ENCODE measurements around the gene ABHD16B.

The ABHD16B gene

GRCh38 chr20:63829603-63829944 lies 31.7 kb upstream of the ABHD16B start:
- H3K4me3 ChIP-seq (ENCODE audit: low read depth, low read length, poor library complexity, severe bottlenecking) = peak overlapping the region; percentile 15
- H3K9me2 ChIP-seq (ENCODE audit: low read depth, low read length) = no peaks in the 10 kb centered on the region
- no peaks in the 10 kb centered on the region for H3K36me3 ChIP-seq (ENCODE audit: insufficient read depth, low read length)
- H2AFZ ChIP-seq (ENCODE audit: low read length) = no peak overlapping the region
- H3K79me2 ChIP-seq (ENCODE audit: insufficient read depth, low read length) = no peaks in the 10 kb centered on the region
- peaks cover 12% of the 10 kb centered on the region for H3K27me3 ChIP-seq (ENCODE audit: insufficient read depth, low read length)
- H3F3A ChIP-seq (ENCODE audit: insufficient read depth, low read length) = no peaks in the 10 kb centered on the region
- TF ChIP-seq CTCF (IDR thresholded peaks at IDR 0.05; ENCODE audit: low read length) = no peak
- TF ChIP-seq EZH2 (IDR thresholded peaks at IDR 0.05; ENCODE audit: borderline replicate concordance, low read length) = no peak
- no peaks in the 10 kb centered on the region for H3K9me3 ChIP-seq (ENCODE audit: low read length)
- H3K9ac ChIP-seq (ENCODE audit: low read length) = no peak overlapping the region
- peak overlapping the region; percentile 53 for H3K4me2 ChIP-seq (ENCODE audit: low read length)
- H3K27ac ChIP-seq (ENCODE audit: low read depth, low read length, poor library complexity, severe bottlenecking) = no peak overlapping the region
- H4K20me1 ChIP-seq (ENCODE audit: insufficient read depth, low read length) = no peaks in the 10 kb centered on the region
- peaks cover 5% of the 10 kb centered on the region for H3K4me1 ChIP-seq (ENCODE audit: insufficient read depth, low read length, severe bottlenecking)

GRCh38 chr20:63829945-63830835 lies 31.1 kb upstream of the ABHD16B start:
- Histone ChIP-seq H4K20me1 (ENCODE audit: insufficient read depth, low read length) (no peaks in the 10 kb centered on the region), H3K9me2 (ENCODE audit: low read depth, low read length) (no peaks in the 10 kb centered on the region), H3K27me3 (ENCODE audit: insufficient read depth, low read length) (peaks cover 12% of the 10 kb centered on the region), H3K79me2 (ENCODE audit: insufficient read depth, low read length) (no peaks in the 10 kb centered on the region), H3K27ac (ENCODE audit: low read depth, low read length, poor library complexity, severe bottlenecking) (no peak overlapping the region), H2AFZ (ENCODE audit: low read length) (no peak overlapping the region), H3K36me3 (ENCODE audit: insufficient read depth, low read length) (no peaks in the 10 kb centered on the region), H3K9ac (ENCODE audit: low read length) (no peak overlapping the region), H3K9me3 (ENCODE audit: low read length) (no peaks in the 10 kb centered on the region), H3K4me3 (ENCODE audit: low read depth, low read length, poor library complexity, severe bottlenecking) (peak overlapping the region; percentile 48), H3K4me1 (ENCODE audit: insufficient read depth, low read length, severe bottlenecking) (peaks cover 5% of the 10 kb centered on the region), H3K4me2 (ENCODE audit: low read length) (peak overlapping the region; percentile 53), H3F3A (ENCODE audit: insufficient read depth, low read length) (no peaks in the 10 kb centered on the region)
- TF ChIP-seq EZH2 (IDR thresholded peaks at IDR 0.05; ENCODE audit: borderline replicate concordance, low read length) = no peak
- no peak for TF ChIP-seq CTCF (IDR thresholded peaks at IDR 0.05; ENCODE audit: low read length)

GRCh38 chr20:63830841-63831588 lies 30.3 kb upstream of the ABHD16B start, which contains the start of gene ZBTB46:
Gene ZBTB46 (minus strand): TSS chr20:63831264. CDS start chr20:63790757, 40,507 bp downstream.
- Histone ChIP-seq H3K27me3 (ENCODE audit: insufficient read depth, low read length) (peaks cover 12% of the 10 kb centered on the region), H3K36me3 (ENCODE audit: insufficient read depth, low read length) (no peaks in the 10 kb centered on the region), H3K4me2 (ENCODE audit: low read length) (peak within 1 kb of the TSS; percentile 53), H3K9ac (ENCODE audit: low read length) (no peak within 1 kb of the TSS), H3K9me3 (ENCODE audit: low read length) (no peaks in the 10 kb centered on the region), H3K4me3 (ENCODE audit: low read depth, low read length, poor library complexity, severe bottlenecking) (peak within 1 kb of the TSS; percentile 48), H3F3A (ENCODE audit: insufficient read depth, low read length) (no peaks in the 10 kb centered on the region), H4K20me1 (ENCODE audit: insufficient read depth, low read length) (no peaks in the 10 kb centered on the region), H2AFZ (ENCODE audit: low read length) (no peak within 1 kb of the TSS), H3K79me2 (ENCODE audit: insufficient read depth, low read length) (no peaks in the 10 kb centered on the region), H3K4me1 (ENCODE audit: insufficient read depth, low read length, severe bottlenecking) (peaks cover 5% of the 10 kb centered on the region), H3K27ac (ENCODE audit: low read depth, low read length, poor library complexity, severe bottlenecking) (no peak within 1 kb of the TSS), H3K9me2 (ENCODE audit: low read depth, low read length) (no peaks in the 10 kb centered on the region)
- TF ChIP-seq CTCF (IDR thresholded peaks at IDR 0.05; ENCODE audit: low read length) = no peak
- TF ChIP-seq EZH2 (IDR thresholded peaks at IDR 0.05; ENCODE audit: borderline replicate concordance, low read length) = no peak
